Jurkat, Clone E6-1 (cell line): Measurements from ENCODE around the gene TAS2R38.

ENCODE experiments used
- DNase-seq: peaks from one replicate; pipeline ENCODE4 v3.0.0-alpha.2; 2011; ENCODE audit warnings: low read depth, low spot score
- H3K4me3 ChIP-seq: 2 replicates; pipeline ENCODE4 v1.5.1; 2011; ENCODE audit warnings: mild to moderate bottlenecking, low read length, control low read depth, moderate library complexity

Gene TAS2R38

GRCh38 chr7:141979568-141979967 is 6.0 kb upstream of the TAS2R38 start:
- H3K4me3 ChIP-seq = no peak overlapping the region
- peak; percentile 16 for DNase-seq

- H3K4me3 ChIP-seq = no peak overlapping the region
- DNase-seq = no peak
These were observed 4.8 kb upstream of the TAS2R38 start for GRCh38 chr7:141978351-141978750.

GRCh38 chr7:141976524-141977245 is 3.1 kb upstream of the TAS2R38 start:
- peak overlapping the region; percentile 52 for H3K4me3 ChIP-seq
- no peak for DNase-seq

GRCh38 chr7:141975806-141976523 is 2.4 kb upstream of the TAS2R38 start:
- DNase-seq = peak; percentile 37
- peak overlapping the region; percentile 52 for H3K4me3 ChIP-seq

GRCh38 chr7:141974831-141975230 is 1.3 kb upstream of the TAS2R38 start:
- no peak for DNase-seq
- H3K4me3 ChIP-seq = no peak overlapping the region

GRCh38 chr7:141960687-141961422 is 12.7 kb downstream of the TAS2R38 start:
- DNase-seq = no peak
- H3K4me3 ChIP-seq = no peak overlapping the region

- H3K4me3 ChIP-seq = no peak overlapping the region
- no peak for DNase-seq
These were observed 17.5 kb downstream of the TAS2R38 start for GRCh38 chr7:141956084-141956483.

- no peak for DNase-seq
- no peak overlapping the region for H3K4me3 ChIP-seq
These were observed 19.2 kb downstream of the TAS2R38 start for GRCh38 chr7:141954334-141954733.

- H3K4me3 ChIP-seq = no peak overlapping the region
- DNase-seq = no peak
These were observed 21.1 kb downstream of the TAS2R38 start for GRCh38 chr7:141952461-141952860.

GRCh38 chr7:141950806-141951205 is 22.8 kb downstream of the TAS2R38 start:
- no peak for DNase-seq
- H3K4me3 ChIP-seq = no peak overlapping the region

- DNase-seq = no peak
- H3K4me3 ChIP-seq = no peak overlapping the region
These were observed 23.7 kb downstream of the TAS2R38 start for GRCh38 chr7:141949911-141950310.

- no peak for DNase-seq
These were observed 24.1 kb downstream of the TAS2R38 start for GRCh38 chr7:141949451-141949850.

GRCh38 chr7:141949021-141949420 is 24.6 kb downstream of the TAS2R38 start:
- DNase-seq = no peak
- H3K4me3 ChIP-seq = no peak overlapping the region

More at GRCh38 chr7:141949451-141949850, 24.1 kb downstream of the TAS2R38 start:
- no peak overlapping the region for H3K4me3 ChIP-seq

- no peak within 1 kb of the TSS for H3K4me3 ChIP-seq
- no peak for DNase-seq
These were observed 26.8 kb downstream of the TAS2R38 start, which contains the start of gene CLEC5A for GRCh38 chr7:141946796-141947195. Gene CLEC5A (minus strand): TSS chr7:141946974. CDS start chr7:141946292, 682 bp downstream.

- no peak overlapping the region for H3K4me3 ChIP-seq
- DNase-seq = no peak
These were observed 28.2 kb downstream of the TAS2R38 start for GRCh38 chr7:141945356-141945755.

- H3K4me3 ChIP-seq = no peak overlapping the region
- DNase-seq = no peak
These were observed 28.8 kb downstream of the TAS2R38 start for GRCh38 chr7:141944811-141945210.

- DNase-seq = no peak
- H3K4me3 ChIP-seq = no peak overlapping the region
These were observed 29.7 kb downstream of the TAS2R38 start for GRCh38 chr7:141943846-141944245.

- DNase-seq = no peak
- H3K4me3 ChIP-seq = no peak overlapping the region
These were observed 32.5 kb downstream of the TAS2R38 start for GRCh38 chr7:141941075-141941474.

- H3K4me3 ChIP-seq = no peak overlapping the region
- no peak for DNase-seq
These were observed 43.4 kb downstream of the TAS2R38 start for GRCh38 chr7:141930211-141930610.

GRCh38 chr7:141928845-141929195 is 44.8 kb downstream of the TAS2R38 start:
- DNase-seq = no peak
- no peak overlapping the region for H3K4me3 ChIP-seq
